Measurements from ENCODE around the gene SASH1.

GRCh38 chr6:148306286-148306685 lies 36.4 kb upstream of the SASH1 start:
- TF ChIP-seq POLR2A (IDR thresholded peaks at IDR 0.05) (no peak), CTCF (IDR thresholded peaks at IDR 0.05) (no peak), EP300 (IDR thresholded peaks at IDR 0.05) (no peak)

Data from ovary (tissue), 3 donors.